ENCODE results near the gene PTTG1IP. TPM values are rescaled to one million over a fixed set of nuclear protein-coding genes. Genes with fewer than 3 reads are reported as not detected.
"Not testable (repeated sequence)": the region's sequence is repeated elsewhere in the genome, so short reads cannot be mapped to it uniquely, and the experiment has no call there.

PTTG1IP gene
- total and polyA plus RNA-seq, 2 donors = 75.3 to 138 TPM

DNA sequence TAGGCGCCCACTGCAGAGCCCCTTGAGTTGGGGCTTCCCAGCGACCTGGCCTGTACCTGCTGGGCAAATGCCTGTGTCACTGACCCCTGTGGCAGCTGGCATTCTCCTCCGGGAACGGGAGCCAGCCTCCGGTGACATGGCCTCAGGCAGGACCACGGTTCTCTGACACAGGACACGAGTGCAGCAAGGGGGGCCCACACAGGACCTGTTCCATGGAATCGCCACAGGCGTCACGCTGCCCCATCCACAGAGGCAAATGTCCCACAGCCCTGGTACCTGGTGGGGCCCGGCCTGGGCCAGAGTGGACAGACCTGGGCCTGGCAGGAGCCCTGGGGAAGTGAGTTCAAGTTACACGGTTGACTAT is 44.6 kb upstream of the PTTG1IP start:
- H3K36me3 ChIP-seq (ENCODE audit: control insufficient read depth in 2 of 2, insufficient read depth in 2 of 2, low read length in 1 of 2) = peaks cover 20 to 21% of the 10 kb centered on the region in 2 donors
- no peak for DNase-seq (ENCODE audit: low read depth in 6 of 9, low spot score in 9 of 9)
- H3K27me3 ChIP-seq (ENCODE audit: control insufficient read depth in 2 of 2, insufficient read depth in 1 of 2, low read length in 1 of 2) = no peaks in the 10 kb centered on the region
- 92% methylated on average over 12 of the region's 12 CpGs for WGBS
- no peak overlapping the region for H3K4me3 ChIP-seq (ENCODE audit: low read length in 2 of 2)
- H3K9me3 ChIP-seq (ENCODE audit: control insufficient read depth in 2 of 2, insufficient read depth in 1 of 2, low read length in 1 of 2) = no peaks in the 10 kb centered on the region
- H3K4me1 ChIP-seq (ENCODE audit: control insufficient read depth in 2 of 2, insufficient read depth in 2 of 2, low read length in 2 of 2) = peaks cover 30 to 83% of the 10 kb centered on the region in 2 donors
- peak overlapping the region in 1 of 2 donors; percentile 33 for H3K27ac ChIP-seq (ENCODE audit: low read depth in 1 of 2, low read length in 1 of 2)

DNA sequence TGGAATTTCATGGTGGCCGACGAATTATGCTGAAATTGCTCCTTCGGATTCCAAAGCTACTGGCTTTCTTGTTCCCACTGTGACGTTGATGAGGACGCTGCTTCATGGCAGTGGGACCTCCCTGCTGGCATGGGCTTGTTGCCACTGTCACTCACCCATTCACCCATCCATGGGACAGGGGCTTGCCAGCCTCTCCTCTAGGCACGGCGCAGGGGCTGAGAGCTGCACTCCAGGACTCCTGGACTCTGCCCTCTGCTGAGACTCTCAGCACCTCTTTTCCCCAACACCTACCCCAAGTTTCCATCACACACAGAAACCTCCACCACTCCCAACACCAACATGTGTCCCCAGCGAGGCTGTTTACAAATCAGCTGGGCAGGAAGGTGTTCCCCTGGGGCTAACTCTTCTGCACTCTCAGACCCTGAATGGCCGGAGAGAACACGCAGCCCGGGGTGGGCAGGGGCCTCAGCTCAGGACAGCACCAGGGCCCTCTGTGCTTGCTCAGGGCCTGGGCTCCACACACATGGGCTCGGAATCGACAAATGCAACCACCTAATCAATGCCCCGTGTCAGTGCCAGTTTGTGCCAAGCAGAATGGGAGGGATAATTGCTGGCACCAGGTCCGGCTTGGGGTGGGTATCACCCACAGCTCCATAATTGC is 44.1 kb upstream of the PTTG1IP start:
- H3K4me1 ChIP-seq (ENCODE audit: control insufficient read depth in 2 of 2, insufficient read depth in 2 of 2, low read length in 2 of 2) = peaks cover 33 to 84% of the 10 kb centered on the region in 2 donors
- H3K9me3 ChIP-seq (ENCODE audit: control insufficient read depth in 2 of 2, insufficient read depth in 1 of 2, low read length in 1 of 2) = no peaks in the 10 kb centered on the region
- peaks cover 20 to 21% of the 10 kb centered on the region in 2 donors for H3K36me3 ChIP-seq (ENCODE audit: control insufficient read depth in 2 of 2, insufficient read depth in 2 of 2, low read length in 1 of 2)
- H3K27me3 ChIP-seq (ENCODE audit: control insufficient read depth in 2 of 2, insufficient read depth in 1 of 2, low read length in 1 of 2) = no peaks in the 10 kb centered on the region
- DNase-seq (ENCODE audit: low read depth in 6 of 9, low spot score in 9 of 9) = no peak
- H3K4me3 ChIP-seq (ENCODE audit: low read length in 2 of 2) = no peak overlapping the region
- H3K27ac ChIP-seq (ENCODE audit: low read depth in 1 of 2, low read length in 1 of 2) = peak overlapping the region; percentile 26 to 33
- 94% methylated on average over 15 of the region's 15 CpGs for WGBS

DNA sequence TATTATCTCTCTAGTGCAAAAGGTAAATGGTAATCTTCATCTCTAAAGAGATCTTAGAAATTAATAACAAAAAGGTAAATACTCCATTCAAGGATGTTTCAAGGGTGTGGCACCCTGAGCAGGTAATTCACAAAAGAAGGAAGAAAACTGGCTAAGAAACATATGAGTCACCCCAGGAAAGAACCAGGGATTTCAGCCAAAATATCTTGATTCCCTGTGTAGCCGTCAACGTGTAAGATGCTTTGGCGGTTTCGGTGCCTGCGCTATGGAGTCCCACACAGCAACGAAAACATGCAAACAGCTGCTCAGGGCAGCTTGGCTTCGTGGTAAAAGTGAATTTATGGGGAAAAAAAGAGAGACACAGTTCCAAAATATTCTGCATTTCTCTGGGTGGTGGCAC is 43.5 kb upstream of the PTTG1IP start:
- peaks cover 39 to 85% of the 10 kb centered on the region in 2 donors for H3K4me1 ChIP-seq (ENCODE audit: control insufficient read depth in 2 of 2, insufficient read depth in 2 of 2, low read length in 2 of 2)
- peak overlapping the region; percentile 57 to 80 for H3K27ac ChIP-seq (ENCODE audit: low read depth in 1 of 2, low read length in 1 of 2)
- peaks cover 20 to 21% of the 10 kb centered on the region in 2 donors for H3K36me3 ChIP-seq (ENCODE audit: control insufficient read depth in 2 of 2, insufficient read depth in 2 of 2, low read length in 1 of 2)
- H3K9me3 ChIP-seq (ENCODE audit: control insufficient read depth in 2 of 2, insufficient read depth in 1 of 2, low read length in 1 of 2) = no peaks in the 10 kb centered on the region
- DNase-seq (ENCODE audit: low read depth in 6 of 9, low spot score in 9 of 9) = no peak
- no peaks in the 10 kb centered on the region for H3K27me3 ChIP-seq (ENCODE audit: control insufficient read depth in 2 of 2, insufficient read depth in 1 of 2, low read length in 1 of 2)
- no peak overlapping the region for H3K4me3 ChIP-seq (ENCODE audit: low read length in 2 of 2)
- 86% methylated on average over 7 of the region's 7 CpGs for WGBS

DNA sequence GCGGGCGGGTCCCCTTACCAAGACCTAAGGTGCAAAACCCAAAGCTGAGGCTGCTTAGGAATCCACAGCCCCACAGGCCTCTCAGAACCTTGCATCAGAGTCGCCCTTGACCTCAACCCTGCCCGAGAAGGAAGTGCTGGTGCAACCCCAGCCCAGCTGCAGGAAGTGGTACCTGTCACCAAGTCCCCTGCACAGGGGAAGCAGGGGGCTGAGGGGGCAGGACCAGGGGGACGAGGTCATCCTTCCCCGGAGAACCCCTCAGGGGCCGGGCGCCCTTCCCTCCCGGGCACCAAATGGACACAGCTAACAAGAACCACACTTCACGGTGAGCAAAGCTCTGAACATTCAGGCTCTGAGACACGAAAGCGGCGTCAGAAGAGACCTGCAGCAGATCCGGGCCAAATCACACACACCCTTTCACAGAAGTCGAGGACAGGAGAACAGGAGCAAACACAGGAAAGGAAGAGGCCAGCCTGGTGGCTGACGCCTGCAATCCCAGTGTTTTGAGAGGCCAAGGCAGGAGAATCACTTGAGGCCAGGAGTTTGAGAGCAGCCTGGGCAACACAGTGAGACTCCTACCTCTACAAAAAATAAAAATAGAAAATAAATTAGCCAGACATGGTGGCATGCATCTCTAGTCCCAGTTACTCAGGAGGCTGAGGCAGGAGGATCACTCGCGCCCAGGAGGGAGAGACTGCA is 40.8 kb upstream of the PTTG1IP start:
- WGBS = 38% methylated on average over 18 of the region's 18 CpGs
- DNase-seq (ENCODE audit: low read depth in 6 of 9, low spot score in 9 of 9) = peak in 1 of 9 donors; percentile 79

DNA sequence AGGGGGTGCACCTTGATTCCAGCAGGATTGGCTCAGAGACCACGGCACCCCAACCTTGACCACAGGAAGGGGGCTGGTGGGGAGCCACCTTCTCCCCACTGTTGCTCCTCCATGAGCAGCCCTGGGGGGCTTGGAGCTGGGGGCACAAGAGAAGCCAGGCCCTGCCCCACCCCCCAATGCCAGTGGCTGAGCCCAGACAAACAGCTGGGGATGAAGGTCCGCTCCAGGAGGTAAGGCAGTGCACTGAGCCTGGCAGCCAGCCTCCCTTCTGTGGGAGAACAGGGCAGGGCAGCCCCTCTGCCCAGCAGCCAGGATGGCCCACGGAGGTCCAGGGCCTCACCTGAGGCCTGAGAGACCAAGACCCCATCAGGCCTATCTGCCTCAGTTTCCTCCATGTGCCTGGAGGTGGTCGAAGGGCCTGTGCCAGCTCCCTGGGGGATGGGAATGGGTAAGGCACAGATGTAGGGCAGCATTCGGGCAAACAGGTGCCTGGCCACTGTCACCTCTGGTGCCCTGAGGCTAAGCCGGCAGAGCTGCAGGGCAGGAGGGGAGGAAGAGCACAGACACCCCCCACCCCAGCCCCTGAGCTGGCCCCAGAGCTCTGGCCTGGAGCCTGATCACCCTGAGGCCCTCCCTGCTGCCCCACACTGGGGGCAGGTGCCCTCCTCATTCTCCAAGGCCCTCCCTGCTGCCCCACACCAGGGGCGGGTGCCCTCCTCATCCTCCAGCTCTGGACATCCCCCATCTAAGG is 40.1 kb upstream of the PTTG1IP start:
- Histone ChIP-seq H3K36me3 (ENCODE audit: control insufficient read depth in 2 of 2, insufficient read depth in 2 of 2, low read length in 1 of 2) (peaks cover 33 to 44% of the 10 kb centered on the region in 2 donors), H3K4me1 (ENCODE audit: control insufficient read depth in 2 of 2, insufficient read depth in 2 of 2, low read length in 2 of 2) (peaks cover 53 to 92% of the 10 kb centered on the region in 2 donors), H3K4me3 (ENCODE audit: low read length in 2 of 2) (peak overlapping the region; percentile 35 to 37), H3K27me3 (ENCODE audit: control insufficient read depth in 2 of 2, insufficient read depth in 1 of 2, low read length in 1 of 2) (no peaks in the 10 kb centered on the region), H3K27ac (ENCODE audit: low read depth in 1 of 2, low read length in 1 of 2) (peak overlapping the region; percentile 95 to 97), H3K9me3 (ENCODE audit: control insufficient read depth in 2 of 2, insufficient read depth in 1 of 2, low read length in 1 of 2) (peaks cover 1 to 22% of the 10 kb centered on the region in 2 donors)
- DNase-seq (ENCODE audit: low read depth in 6 of 9, low spot score in 9 of 9) = peak in 1 of 9 donors; percentile 43
- WGBS = 56% methylated on average over 7 of the region's 7 CpGs

More for the DNA sequence above, 40.8 kb upstream of the PTTG1IP start:
- H3K9me3 ChIP-seq (ENCODE audit: control insufficient read depth in 2 of 2, insufficient read depth in 1 of 2, low read length in 1 of 2) = peaks cover 1 to 19% of the 10 kb centered on the region in 2 donors
- H3K4me1 ChIP-seq (ENCODE audit: control insufficient read depth in 2 of 2, insufficient read depth in 2 of 2, low read length in 2 of 2) = peaks cover 54 to 92% of the 10 kb centered on the region in 2 donors
- peaks cover 30 to 38% of the 10 kb centered on the region in 2 donors for H3K36me3 ChIP-seq (ENCODE audit: control insufficient read depth in 2 of 2, insufficient read depth in 2 of 2, low read length in 1 of 2)
- no peaks in the 10 kb centered on the region for H3K27me3 ChIP-seq (ENCODE audit: control insufficient read depth in 2 of 2, insufficient read depth in 1 of 2, low read length in 1 of 2)
- peak overlapping the region; percentile 35 to 37 for H3K4me3 ChIP-seq (ENCODE audit: low read length in 2 of 2)
- H3K27ac ChIP-seq (ENCODE audit: low read depth in 1 of 2, low read length in 1 of 2) = peak overlapping the region; percentile 95 to 97

DNA sequence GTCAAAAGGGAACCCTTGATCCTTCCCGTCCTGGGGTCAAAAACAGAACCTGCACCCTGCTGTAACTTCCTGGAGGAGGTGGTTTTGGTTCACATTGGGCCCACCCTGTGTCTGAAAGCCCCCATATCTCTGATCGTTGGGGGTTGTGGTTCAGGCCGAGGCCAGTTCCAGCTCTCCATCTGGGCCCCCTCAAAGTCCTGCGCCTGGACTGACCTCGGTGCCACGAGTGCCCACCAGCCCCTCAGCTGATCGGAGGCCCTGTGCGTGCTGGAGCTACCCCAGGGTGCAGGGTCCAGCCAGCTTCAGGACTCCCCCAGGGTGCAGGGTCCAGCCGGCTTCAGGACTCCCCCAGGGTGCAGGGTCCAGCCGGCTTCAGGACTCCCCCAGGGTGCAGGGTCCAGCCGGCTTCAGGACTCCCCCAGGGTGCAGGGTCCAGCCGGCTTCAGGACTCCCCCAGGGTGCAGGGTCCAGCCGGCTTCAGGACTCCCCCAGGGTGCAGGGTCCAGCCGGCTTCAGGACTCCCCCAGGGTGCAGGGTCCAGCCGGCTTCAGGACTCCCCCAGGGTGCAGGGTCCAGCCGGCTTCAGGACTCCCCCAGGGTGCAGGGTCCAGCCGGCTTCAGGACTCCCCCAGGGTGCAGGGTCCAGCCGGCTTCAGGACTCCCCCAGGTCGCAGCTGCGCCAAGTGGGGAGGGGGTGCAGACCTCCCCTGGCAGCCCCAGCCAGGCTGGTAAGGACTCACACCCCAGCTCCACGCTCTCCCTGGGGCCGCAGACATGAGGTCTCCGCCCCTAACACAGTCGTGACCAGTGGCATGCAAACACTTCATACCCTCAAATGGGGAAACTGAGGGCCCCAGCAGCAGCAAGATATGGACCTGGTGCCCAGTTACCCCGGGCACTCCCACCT is 39.3 kb upstream of the PTTG1IP start:
- not testable (repeated sequence) for H3K27me3 ChIP-seq (ENCODE audit: control insufficient read depth in 2 of 2, insufficient read depth in 1 of 2, low read length in 1 of 2); DNase-seq (ENCODE audit: low read depth in 6 of 9, low spot score in 9 of 9)
- H3K4me1 ChIP-seq (ENCODE audit: control insufficient read depth in 2 of 2, insufficient read depth in 2 of 2, low read length in 2 of 2) = peaks cover 55 to 92% of the 10 kb centered on the region in 2 donors
- peaks cover 1 to 22% of the 10 kb centered on the region in 2 donors for H3K9me3 ChIP-seq (ENCODE audit: control insufficient read depth in 2 of 2, insufficient read depth in 1 of 2, low read length in 1 of 2)
- H3K27ac ChIP-seq (ENCODE audit: low read depth in 1 of 2, low read length in 1 of 2) = peak overlapping the region; percentile 97
- WGBS = 68% methylated on average over 19 of the region's 25 CpGs
- peak overlapping the region; percentile 35 to 37 for H3K4me3 ChIP-seq (ENCODE audit: low read length in 2 of 2)
- peaks cover 29 to 38% of the 10 kb centered on the region in 2 donors for H3K36me3 ChIP-seq (ENCODE audit: control insufficient read depth in 2 of 2, insufficient read depth in 2 of 2, low read length in 1 of 2)

DNA sequence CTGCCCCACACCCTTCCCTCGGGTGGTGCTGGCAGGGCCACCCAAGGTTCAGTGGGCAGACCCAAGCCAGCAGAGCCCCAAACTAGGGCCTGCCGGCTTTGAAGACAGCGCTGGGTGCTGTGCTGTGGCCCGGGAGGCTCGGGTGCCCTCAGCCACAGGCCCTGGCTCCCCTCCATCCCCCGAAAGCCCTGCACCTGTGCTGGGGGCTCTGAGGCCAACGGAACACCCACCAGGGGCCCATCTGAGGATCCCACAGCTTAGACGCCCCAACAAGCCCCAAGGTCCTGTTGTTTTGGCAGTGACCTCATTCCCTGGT is 38.6 kb upstream of the PTTG1IP start:
- Histone ChIP-seq H3K4me1 (ENCODE audit: control insufficient read depth in 2 of 2, insufficient read depth in 2 of 2, low read length in 2 of 2) (peaks cover 61 to 92% of the 10 kb centered on the region in 2 donors), H3K9me3 (ENCODE audit: control insufficient read depth in 2 of 2, insufficient read depth in 1 of 2, low read length in 1 of 2) (peaks cover 1 to 22% of the 10 kb centered on the region in 2 donors), H3K36me3 (ENCODE audit: control insufficient read depth in 2 of 2, insufficient read depth in 2 of 2, low read length in 1 of 2) (peaks cover 30 to 39% of the 10 kb centered on the region in 2 donors), H3K27me3 (ENCODE audit: control insufficient read depth in 2 of 2, insufficient read depth in 1 of 2, low read length in 1 of 2) (no peaks in the 10 kb centered on the region), H3K27ac (ENCODE audit: low read depth in 1 of 2, low read length in 1 of 2) (peak overlapping the region; percentile 92 to 97), H3K4me3 (ENCODE audit: low read length in 2 of 2) (peak overlapping the region; percentile 28 to 33)
- no peak for DNase-seq (ENCODE audit: low read depth in 6 of 9, low spot score in 9 of 9)
- 5% methylated on average over 8 of the region's 8 CpGs for WGBS

DNA sequence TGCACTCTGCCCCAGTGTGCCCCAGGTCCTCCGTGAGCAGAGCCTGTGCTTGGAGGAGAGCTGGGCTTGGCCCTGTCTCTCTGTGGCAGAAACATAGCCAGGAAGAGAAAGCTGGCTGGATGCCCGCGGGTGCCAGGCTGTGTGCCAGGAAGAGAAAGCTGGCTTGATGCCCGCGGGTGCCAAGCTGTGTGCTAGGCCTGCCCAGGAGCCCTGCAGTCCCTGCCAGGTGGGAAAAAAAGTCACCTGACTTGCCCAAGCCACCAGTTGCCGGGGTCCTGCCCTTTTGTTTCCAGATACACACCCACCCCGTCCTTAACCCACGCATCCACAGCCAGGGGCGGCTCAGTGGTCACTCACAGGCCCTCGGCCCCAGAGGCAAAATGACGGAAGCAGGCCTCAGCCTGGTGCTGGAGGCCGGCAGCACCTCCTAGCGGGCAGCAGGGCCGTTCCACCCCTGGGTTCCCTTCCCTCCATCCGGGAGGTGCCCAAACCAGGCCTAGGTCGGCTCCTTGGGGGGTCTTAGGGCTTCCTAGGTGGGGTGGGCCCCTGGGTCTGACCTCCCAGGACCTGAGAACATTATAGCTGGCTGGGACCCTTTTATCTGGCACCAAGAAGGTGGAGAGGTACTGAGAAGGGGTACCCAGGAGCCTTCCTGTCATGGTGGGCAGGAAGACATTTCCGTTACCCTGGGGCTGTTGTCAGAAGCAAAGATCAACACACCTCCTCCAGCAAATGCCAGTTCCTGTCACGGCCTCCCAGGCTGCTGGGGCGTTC is 38.1 kb upstream of the PTTG1IP start:
- H3K4me1 ChIP-seq (ENCODE audit: control insufficient read depth in 2 of 2, insufficient read depth in 2 of 2, low read length in 2 of 2) = peaks cover 60 to 93% of the 10 kb centered on the region in 2 donors
- peak overlapping the region; percentile 92 to 97 for H3K27ac ChIP-seq (ENCODE audit: low read depth in 1 of 2, low read length in 1 of 2)
- no peaks in the 10 kb centered on the region for H3K27me3 ChIP-seq (ENCODE audit: control insufficient read depth in 2 of 2, insufficient read depth in 1 of 2, low read length in 1 of 2)
- peak overlapping the region; percentile 28 to 33 for H3K4me3 ChIP-seq (ENCODE audit: low read length in 2 of 2)
- peaks cover 33 to 44% of the 10 kb centered on the region in 2 donors for H3K36me3 ChIP-seq (ENCODE audit: control insufficient read depth in 2 of 2, insufficient read depth in 2 of 2, low read length in 1 of 2)
- 18% methylated on average over 19 of the region's 19 CpGs for WGBS
- H3K9me3 ChIP-seq (ENCODE audit: control insufficient read depth in 2 of 2, insufficient read depth in 1 of 2, low read length in 1 of 2) = peaks cover 1 to 22% of the 10 kb centered on the region in 2 donors
- DNase-seq (ENCODE audit: low read depth in 6 of 9, low spot score in 9 of 9) = peak in 4 of 9 donors; percentile 73 to 88 (median 76)
